22Rv1 (cell line): ENCODE measurements around the gene IL1R2.

Experiments used
- ZFX ChIP-seq: fragments of 450-650 bp; IDR thresholded peaks from 2 replicates; pipeline ENCODE4 v1.6.1; 2017; ENCODE audit warnings: antibody characterized with exemption, borderline replicate concordance
- TF ChIP-seq, protein P1 (sequence below): fragments of 450-650 bp; IDR thresholded peaks from 2 replicates; pipeline ENCODE4 v1.5.1; 2017; ENCODE audit warnings: mild to moderate bottlenecking

DNA sequence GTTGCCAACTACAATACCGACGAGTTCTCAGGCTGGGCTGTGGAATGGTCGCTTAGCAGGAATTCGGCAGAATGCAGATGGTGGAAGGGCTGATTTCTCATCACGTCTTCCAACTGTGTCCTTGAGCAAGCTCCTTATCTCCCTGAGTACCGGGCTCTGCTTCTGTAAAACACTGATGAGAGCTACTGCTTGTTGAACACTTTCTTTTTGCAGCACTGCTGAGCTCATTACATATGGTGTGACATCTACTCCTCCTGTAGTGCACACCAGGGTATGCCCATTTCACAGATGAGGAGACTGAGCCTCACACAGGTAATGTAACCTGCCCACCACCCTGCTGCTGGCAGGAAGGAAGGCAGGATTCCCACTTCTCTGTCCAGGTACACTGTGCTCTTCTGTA, 8.3 kb downstream of the IL1R2 start:
- TF ChIP-seq, protein P1, sequence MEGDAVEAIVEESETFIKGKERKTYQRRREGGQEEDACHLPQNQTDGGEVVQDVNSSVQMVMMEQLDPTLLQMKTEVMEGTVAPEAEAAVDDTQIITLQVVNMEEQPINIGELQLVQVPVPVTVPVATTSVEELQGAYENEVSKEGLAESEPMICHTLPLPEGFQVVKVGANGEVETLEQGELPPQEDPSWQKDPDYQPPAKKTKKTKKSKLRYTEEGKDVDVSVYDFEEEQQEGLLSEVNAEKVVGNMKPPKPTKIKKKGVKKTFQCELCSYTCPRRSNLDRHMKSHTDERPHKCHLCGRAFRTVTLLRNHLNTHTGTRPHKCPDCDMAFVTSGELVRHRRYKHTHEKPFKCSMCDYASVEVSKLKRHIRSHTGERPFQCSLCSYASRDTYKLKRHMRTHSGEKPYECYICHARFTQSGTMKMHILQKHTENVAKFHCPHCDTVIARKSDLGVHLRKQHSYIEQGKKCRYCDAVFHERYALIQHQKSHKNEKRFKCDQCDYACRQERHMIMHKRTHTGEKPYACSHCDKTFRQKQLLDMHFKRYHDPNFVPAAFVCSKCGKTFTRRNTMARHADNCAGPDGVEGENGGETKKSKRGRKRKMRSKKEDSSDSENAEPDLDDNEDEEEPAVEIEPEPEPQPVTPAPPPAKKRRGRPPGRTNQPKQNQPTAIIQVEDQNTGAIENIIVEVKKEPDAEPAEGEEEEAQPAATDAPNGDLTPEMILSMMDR = no peak
- no peak for TF ChIP-seq ZFX
